Measurements from ENCODE around the gene DLEC1.

DNA sequence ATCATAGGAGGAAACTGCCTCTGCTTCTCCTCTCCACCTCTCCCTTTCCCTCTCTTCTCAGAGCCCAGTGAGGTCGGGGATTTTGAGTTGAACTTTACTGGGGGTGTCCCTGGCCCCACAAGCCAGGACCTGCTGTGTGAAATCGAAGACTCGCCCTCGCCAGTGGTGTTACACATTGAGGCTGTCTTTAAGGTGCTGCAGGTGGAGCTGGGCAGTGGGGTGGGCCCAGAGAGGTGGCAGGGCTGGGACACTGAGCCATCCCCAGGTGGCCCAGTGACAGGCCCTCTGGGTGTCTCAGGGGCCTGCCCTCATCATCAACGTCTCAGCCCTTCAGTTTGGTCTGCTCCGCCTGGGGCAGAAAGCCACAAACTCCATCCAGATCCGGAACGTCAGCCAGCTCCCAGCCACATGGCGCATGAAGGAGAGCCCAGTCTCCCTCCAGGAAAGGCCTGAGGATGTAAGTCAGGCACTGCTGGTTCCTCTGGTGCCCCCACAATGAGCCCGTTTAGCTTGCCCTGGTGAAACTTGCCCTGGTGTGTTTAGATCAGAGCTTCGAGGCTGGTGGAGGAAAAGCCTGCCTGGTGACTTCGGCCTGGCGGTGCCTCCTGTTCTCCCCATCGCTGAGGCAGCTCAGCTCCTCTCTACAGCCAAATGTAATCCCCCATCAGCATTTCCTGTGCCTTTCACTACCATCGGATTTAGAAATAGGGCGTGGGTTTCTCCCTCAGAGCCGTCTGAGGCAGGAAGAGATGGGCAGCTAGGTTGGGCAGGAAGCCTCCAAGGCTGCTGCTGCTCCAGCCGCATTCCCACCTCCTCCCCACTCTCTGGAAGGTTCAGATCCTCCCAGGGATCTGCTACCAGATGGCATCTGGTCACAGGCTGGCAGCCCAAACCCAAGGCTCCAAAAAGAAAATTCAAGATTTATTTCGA, 58.7 kb downstream of the DLEC1 start:
- TF ChIP-seq, protein P1, sequence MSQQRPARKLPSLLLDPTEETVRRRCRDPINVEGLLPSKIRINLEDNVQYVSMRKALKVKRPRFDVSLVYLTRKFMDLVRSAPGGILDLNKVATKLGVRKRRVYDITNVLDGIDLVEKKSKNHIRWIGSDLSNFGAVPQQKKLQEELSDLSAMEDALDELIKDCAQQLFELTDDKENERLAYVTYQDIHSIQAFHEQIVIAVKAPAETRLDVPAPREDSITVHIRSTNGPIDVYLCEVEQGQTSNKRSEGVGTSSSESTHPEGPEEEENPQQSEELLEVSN (IDR thresholded peaks at IDR 0.05; ENCODE audit: borderline replicate concordance, low read depth): no peak
- TF ChIP-seq CEBPB (IDR thresholded peaks at IDR 0.05): no peak

All from A549 (cell line).